Thyroid gland (tissue), 4 donors: ENCODE measurements around the gene PHF21A.

Source experiments
- CTCF ChIP-seq, 6 experiments: fragments of 200-600 bp in 3 of 6; fragments of 450-650 bp in 3 of 6; sonication (generic) in 3 of 6; IDR thresholded peaks; one replicate each; pipeline ENCODE4 v1.5.1; 2016 to 2019; ENCODE audit warnings: antibody characterized with exemption in 6 of 6, mild to moderate bottlenecking in 2 of 6, inconsistent platforms in 1 of 6, moderate library complexity in 1 of 6
- POLR2A ChIP-seq, 2 donors: fragments of 450-650 bp; IDR thresholded peaks; one replicate each; pipeline ENCODE4 v1.6.1; 2017; ENCODE audit warnings: antibody characterized with exemption in 2 of 2, mild to moderate bottlenecking in 2 of 2, moderate library complexity in 1 of 2

GRCh38 chr11:46039990-46040389 lies 81.3 kb downstream of the PHF21A start:
- TF ChIP-seq POLR2A (IDR thresholded peaks at IDR 0.05) (no peak), CTCF (IDR thresholded peaks at IDR 0.05) (no peak)
